Left lung (tissue), 10 donors: Measurements from ENCODE around the gene MARVELD2. TPM values are rescaled to one million over a fixed set of nuclear protein-coding genes. Genes with fewer than 3 reads are reported as not detected.
"Not testable (repeated sequence)": the region's sequence is repeated elsewhere in the genome, so short reads cannot be mapped to it uniquely, and the experiment has no call there.

Source experiments
- ATAC-seq: fragments of 200-7000 bp; cut with Tn5 transposase; one replicate; pipeline ENCODE4 v1.9.1; 2020; ENCODE audit warnings: moderate library complexity
- DNase-seq, 4 donors: peaks; one replicate each; pipeline ENCODE4 v3.0.0-alpha.2; 2013 to 2020
- H3K27ac ChIP-seq, 2 donors: fragments of 200-600 bp; sonication (generic) in 1 of 2; one replicate each; pipeline versions ENCODE4 v1.5.0 to v1.8.0; 2020 to 2021
- H3K27me3 ChIP-seq, 2 donors: fragments of 200-600 bp; sonication (generic) in 1 of 2; one replicate each; pipeline versions ENCODE4 v1.5.0 to v1.8.0; 2020 to 2021
- H3K36me3 ChIP-seq, 2 donors: fragments of 200-600 bp; sonication (generic) in 1 of 2; one replicate each; pipeline versions ENCODE4 v1.5.0 to v1.8.0; 2020 to 2021
- H3K4me1 ChIP-seq, 2 donors: fragments of 200-600 bp; one replicate each; pipeline ENCODE4 v1.8.0; 2021
- H3K4me3 ChIP-seq, 2 donors: fragments of 200-600 bp; sonication (generic) in 1 of 2; one replicate each; pipeline versions ENCODE4 v1.5.0 to v1.8.0; 2020 to 2021; ENCODE audit warnings: mild to moderate bottlenecking in 1 of 2
- H3K9me3 ChIP-seq, 2 donors: fragments of 200-600 bp; sonication (generic) in 1 of 2; one replicate each; pipeline versions ENCODE4 v1.5.0 to v1.8.0; 2020 to 2021
- intact Hi-C, 2 donors: fragments of 100-400 bp; cut with DNase I; formaldehyde crosslinking; loops; one replicate each; pipeline versions ENCODE4 v1.11.2 to v1.14.2; 2022
- polyA plus RNA-seq, 6 donors: library from polyadenylated mRNA; unstranded; fragments of 120-200 nt; gene quantifications; one replicate each; pipeline ENCODE4 v1.2.1, GENCODE V29; 2013; ENCODE audit not compliant: insufficient read length in 6 of 6
- total RNA-seq, 2 donors: library from RNA; stranded (reverse); fragmentation: NEBNext Ultra II Directional; extraction: Animal tissue kit (Norgen Biotek cat#: 25700); gene quantifications; one replicate each; pipeline ENCODE4 v1.2.1, GENCODE V29; 2021
- TF ChIP-seq, protein P1 (sequence below), 2 donors: fragments of 200-600 bp; sonication (generic) in 1 of 2; IDR thresholded peaks; one replicate each; pipeline versions ENCODE4 v1.5.0 to v1.8.0; 2021; ENCODE audit warnings: antibody characterized with exemption in 2 of 2
- donor health status: DM: no; HTN: yes; CAD: no.
- donor health status: DM: no; HTN: no; CAD: no.

Gene MARVELD2
- total and polyA plus RNA-seq, 8 donors: 16.1 to 38.3 (median 22.2) TPM

DNA sequence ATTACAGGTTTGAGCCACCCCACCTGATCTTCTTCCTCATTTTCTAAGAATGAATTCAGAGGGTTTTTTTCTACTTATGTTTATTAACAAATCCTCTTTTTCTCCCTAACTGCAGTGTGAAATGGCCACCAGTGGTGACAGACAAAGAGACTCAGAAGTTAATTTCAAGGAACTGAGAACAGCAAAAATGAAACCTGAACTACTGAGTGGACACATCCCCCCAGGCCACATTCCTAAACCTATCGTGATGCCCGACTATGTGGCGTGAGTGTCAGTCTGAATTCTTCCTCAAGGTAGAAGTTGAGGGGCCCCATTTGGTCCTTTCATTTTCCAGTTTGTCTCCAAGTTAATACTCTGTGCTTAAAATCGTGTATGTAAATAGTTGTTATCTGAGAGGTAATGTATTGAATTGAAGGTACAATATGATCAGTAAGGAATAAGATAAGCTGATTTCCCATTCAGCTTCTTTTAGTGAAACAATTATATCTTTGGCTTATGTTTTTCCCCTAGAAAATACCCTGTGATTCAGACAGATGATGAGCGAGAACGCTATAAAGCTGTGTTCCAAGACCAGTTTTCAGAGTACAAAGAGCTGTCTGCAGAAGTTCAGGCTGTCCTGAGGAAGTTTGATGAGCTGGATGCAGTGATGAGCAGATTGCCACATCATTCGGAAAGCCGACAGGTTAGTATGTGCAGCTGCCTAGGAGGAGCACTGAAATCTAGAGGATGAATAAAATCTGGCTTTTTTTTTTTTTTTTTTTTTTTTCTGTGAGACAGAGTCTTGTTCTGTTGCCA, 17.7 kb downstream of the MARVELD2 start:
- no peak for ATAC-seq
- TF ChIP-seq, protein P1, sequence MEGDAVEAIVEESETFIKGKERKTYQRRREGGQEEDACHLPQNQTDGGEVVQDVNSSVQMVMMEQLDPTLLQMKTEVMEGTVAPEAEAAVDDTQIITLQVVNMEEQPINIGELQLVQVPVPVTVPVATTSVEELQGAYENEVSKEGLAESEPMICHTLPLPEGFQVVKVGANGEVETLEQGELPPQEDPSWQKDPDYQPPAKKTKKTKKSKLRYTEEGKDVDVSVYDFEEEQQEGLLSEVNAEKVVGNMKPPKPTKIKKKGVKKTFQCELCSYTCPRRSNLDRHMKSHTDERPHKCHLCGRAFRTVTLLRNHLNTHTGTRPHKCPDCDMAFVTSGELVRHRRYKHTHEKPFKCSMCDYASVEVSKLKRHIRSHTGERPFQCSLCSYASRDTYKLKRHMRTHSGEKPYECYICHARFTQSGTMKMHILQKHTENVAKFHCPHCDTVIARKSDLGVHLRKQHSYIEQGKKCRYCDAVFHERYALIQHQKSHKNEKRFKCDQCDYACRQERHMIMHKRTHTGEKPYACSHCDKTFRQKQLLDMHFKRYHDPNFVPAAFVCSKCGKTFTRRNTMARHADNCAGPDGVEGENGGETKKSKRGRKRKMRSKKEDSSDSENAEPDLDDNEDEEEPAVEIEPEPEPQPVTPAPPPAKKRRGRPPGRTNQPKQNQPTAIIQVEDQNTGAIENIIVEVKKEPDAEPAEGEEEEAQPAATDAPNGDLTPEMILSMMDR (IDR thresholded peaks at IDR 0.05): no peak
- no peak for DNase-seq
- intact Hi-C loops: no loop called here
- Histone ChIP-seq H3K36me3 (peaks cover 0 to 20% of the 10 kb centered on the region in 2 donors), H3K27me3 (no peaks in the 10 kb centered on the region), H3K4me1 (no peaks in the 10 kb centered on the region), H3K4me3 (no peak overlapping the region), H3K9me3 (no peaks in the 10 kb centered on the region), H3K27ac (no peak overlapping the region)

DNA sequence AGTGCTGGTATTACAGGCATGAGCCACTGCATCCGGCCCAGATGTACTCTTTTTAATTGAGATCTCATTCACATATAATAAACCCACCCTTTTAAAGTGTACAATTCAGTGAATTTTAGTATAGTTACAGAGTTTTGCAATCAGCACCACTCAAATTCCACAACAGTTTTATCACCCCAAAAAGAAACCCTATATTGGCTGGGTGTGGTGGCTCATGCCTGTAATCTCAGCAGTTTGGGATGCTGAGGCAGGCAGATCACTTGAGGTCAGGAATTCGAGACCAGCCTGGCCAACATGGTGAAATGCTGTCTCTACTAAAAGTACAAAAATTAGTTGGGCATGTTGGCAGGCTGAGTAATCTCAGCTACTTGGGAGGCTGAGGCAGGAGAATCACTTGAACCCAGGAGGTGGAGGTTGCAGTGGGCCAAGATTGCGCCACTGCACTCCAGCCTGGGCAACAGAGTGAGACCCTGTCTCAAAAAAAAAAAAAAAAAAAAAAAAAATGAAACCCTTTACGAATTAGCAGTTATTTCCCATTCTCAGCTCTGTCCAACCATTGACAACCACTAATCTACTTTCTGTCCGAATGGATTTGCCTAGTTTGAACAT, 20.5 kb downstream of the MARVELD2 start:
- H3K27ac ChIP-seq, H3K4me3 ChIP-seq, DNase-seq, H3K27me3 ChIP-seq, ATAC-seq, H3K4me1 ChIP-seq, H3K9me3 ChIP-seq, intact Hi-C loops: not testable (repeated sequence)
- peaks cover 0 to 20% of the 10 kb centered on the region in 2 donors for H3K36me3 ChIP-seq

DNA sequence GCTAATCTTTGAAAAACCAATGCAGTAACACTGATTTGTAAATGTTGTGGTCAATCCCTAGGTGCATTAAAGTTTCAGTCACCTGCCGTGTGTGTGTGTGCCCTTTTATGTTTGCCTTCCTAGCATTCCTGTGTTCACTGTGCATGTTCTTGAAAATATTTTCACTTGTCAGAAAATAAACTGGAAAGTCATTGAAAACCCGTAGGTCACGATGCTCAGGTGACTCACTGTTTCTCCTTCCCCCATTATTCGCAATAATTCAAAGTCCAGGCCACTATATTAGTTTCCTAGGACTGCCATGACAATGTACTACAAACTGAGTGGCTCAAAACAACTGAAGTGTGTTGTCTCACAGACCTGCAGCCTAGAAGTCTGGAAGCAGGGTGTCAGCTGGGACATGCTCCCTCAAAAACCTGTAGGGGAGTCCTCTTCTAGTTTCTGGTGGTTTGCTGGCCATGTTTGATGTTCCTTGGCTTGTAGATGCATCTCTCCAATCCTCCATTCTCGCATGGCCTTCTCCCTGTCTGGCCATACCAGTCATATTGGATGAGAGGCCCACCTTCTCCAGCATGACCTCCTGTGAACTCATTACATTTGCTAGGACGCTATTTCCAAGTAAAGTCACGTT, 29.3 kb downstream of the MARVELD2 start:
- DNase-seq: peak in 1 of 4 donors; percentile 27
- intact Hi-C loops: no loop called here
- no peak overlapping the region for H3K4me3 ChIP-seq
- no peaks in the 10 kb centered on the region for H3K27me3 ChIP-seq
- no peaks in the 10 kb centered on the region for H3K36me3 ChIP-seq
- no peaks in the 10 kb centered on the region for H3K4me1 ChIP-seq
- TF ChIP-seq, protein P1 (IDR thresholded peaks at IDR 0.05): no peak
- peak overlapping the region; percentile 57 to 81 for H3K27ac ChIP-seq
- ATAC-seq: peak; percentile 89
- no peaks in the 10 kb centered on the region for H3K9me3 ChIP-seq

DNA sequence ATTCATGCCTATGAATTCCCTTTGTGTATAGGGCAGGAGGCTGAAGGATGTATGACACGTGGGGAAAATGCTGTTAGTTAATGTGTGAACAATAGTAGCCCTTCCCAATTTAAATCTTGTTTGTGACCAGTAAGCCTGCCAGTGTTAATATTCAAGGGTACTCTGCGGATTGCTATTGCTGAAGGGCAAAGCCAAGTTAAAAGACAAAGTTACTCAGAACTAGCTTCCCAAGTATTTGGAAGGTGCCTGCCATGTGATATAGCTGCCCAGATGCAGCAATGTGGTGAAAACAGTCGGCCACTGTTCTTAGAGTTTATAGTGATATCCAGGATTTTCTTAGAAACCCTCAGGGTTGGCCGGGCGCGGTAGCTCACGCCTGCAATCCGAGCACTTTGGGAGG, 34.6 kb downstream of the MARVELD2 start:
- Histone ChIP-seq H3K4me3 (no peak overlapping the region), H3K36me3 (no peaks in the 10 kb centered on the region), H3K9me3 (no peaks in the 10 kb centered on the region), H3K27me3 (no peaks in the 10 kb centered on the region), H3K4me1 (no peaks in the 10 kb centered on the region), H3K27ac (no peak overlapping the region)
- intact Hi-C loops: no loop called here
- ATAC-seq (no peak), DNase-seq (no peak)
- TF ChIP-seq, protein P1 (IDR thresholded peaks at IDR 0.05): no peak

DNA sequence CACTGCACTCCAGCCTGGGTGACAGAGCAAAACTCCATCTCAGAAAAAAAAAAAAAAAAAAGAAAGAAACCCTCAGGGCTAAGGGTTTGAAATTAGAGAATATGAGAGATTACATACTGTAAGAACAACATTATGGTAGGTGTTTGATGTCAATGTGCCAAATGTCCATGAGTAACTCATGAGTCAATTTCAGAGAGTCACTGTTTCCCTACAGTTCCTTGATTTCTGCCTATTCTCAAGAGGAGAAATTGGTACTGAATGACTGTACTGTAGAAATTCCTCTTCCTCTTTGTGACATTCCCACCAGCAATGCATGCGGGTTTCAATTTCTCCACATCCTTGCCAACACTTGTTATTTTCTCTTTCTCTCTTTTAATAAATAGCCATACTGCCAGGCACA, 35.2 kb downstream of the MARVELD2 start:
- Histone ChIP-seq H3K4me3 (no peak overlapping the region), H3K36me3 (no peaks in the 10 kb centered on the region), H3K9me3 (no peaks in the 10 kb centered on the region), H3K4me1 (no peaks in the 10 kb centered on the region), H3K27ac (no peak overlapping the region), H3K27me3 (no peaks in the 10 kb centered on the region)
- DNase-seq (no peak), ATAC-seq (peak; percentile 23)
- intact Hi-C loops: no loop called here
- TF ChIP-seq, protein P1 (IDR thresholded peaks at IDR 0.05): no peak

DNA sequence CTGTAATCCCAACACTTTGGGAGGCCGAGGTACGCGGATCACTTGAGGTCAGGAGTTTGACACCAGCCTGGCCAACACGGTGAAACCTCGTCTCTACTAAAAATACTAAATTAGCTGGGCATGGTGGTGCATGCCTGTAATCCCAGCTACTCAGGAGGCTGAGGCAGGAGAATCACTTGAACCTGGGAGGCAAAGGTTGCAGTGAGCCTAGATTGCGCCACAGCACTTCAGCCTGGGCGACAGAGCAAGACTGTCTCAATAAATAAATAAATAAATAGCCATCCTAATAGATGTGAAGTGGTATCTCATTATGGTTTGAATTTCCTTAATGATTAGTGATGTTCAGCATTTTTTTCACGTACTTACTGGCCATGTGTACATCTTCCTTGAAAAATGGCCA, 35.6 kb downstream of the MARVELD2 start:
- H3K36me3 ChIP-seq, H3K27me3 ChIP-seq, H3K9me3 ChIP-seq, ATAC-seq, H3K27ac ChIP-seq, H3K4me3 ChIP-seq, H3K4me1 ChIP-seq, intact Hi-C loops, DNase-seq: not testable (repeated sequence)
